Activated gamma-delta T cell treated with anti-CD3 and anti-CD28 coated beads, Interleukin-2, amount 50 U/mL, for 16 hours (primary cell): ENCODE data around the gene DLL3.
A peak's percentile ranks its signal among the peaks of the same experiment; 100 is the strongest.
"Not testable (repeated sequence)": the region's sequence is repeated elsewhere in the genome, so short reads cannot be mapped to it uniquely, and the experiment has no call there.

ENCODE experiments used
- DNase-seq: peaks from one replicate; pipeline ENCODE4 v3.0.0-alpha.2; 2020; ENCODE audit warnings: low read depth

DLL3 gene

GRCh38 chr19:39498798-39499642 lies at the start of gene DLL3:
Gene DLL3 (plus strand): TSS chr19:39498947. CDS start chr19:39498975, 28 bp downstream.
- no peak for DNase-seq

DNA sequence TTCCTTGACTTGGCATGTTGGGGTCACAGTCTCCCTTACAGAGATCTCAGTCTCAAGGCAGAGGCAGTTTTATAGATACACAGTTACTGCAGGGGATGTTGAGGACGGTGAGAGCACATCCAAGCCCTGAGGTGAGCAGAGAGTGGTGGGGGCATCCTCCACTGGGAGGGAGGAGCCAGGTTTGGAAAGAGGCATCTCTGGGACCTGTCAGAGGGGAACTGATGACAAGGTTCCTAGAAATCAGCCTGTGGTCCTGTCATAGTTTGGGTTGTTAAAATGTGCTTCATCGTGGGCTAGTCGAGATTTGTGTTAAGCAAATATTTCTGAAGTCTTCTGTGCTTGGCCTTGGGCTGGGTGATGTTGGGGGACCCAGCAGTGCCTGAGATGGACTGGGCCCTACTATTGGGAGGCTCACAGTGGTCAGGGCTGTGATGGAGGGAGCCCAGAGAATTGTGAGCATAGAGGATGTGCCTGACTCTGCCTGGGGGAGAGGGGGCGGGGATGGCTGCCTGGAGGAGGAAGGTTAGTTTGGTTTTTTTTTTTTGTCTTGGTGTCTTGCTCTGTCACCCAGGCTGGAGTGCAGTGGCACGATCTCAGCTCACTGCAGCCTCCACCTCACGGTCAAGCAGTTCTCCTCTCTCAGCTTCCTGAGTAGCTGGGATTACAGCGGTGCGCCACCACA lies 49.5 kb upstream of the DLL3 start:
- no peak for DNase-seq

DNA sequence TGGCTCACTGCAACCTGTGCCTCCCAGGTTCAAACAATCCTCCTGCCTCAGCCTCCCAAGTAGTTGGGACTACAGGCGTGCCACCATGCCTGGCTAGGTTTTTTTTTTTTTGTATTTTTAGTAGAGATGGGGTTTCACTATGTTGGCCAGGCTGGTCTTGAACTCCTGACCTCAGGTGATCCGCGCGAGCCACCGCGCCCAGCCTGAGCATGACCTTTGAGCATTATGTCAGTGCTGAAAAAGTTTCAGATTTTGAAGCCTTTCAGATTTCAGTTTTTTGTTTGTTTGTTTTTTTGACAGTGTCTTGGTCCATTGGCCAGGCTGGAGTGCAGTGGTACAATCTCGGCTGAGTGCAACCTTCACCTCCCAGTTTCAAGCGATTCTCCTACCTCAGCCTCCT lies 47.5 kb upstream of the DLL3 start:
- DNase-seq: not testable (repeated sequence)

GRCh38 chr19:39463403-39463802 lies 35.3 kb upstream of the DLL3 start:
- DNase-seq: no peak

DNA sequence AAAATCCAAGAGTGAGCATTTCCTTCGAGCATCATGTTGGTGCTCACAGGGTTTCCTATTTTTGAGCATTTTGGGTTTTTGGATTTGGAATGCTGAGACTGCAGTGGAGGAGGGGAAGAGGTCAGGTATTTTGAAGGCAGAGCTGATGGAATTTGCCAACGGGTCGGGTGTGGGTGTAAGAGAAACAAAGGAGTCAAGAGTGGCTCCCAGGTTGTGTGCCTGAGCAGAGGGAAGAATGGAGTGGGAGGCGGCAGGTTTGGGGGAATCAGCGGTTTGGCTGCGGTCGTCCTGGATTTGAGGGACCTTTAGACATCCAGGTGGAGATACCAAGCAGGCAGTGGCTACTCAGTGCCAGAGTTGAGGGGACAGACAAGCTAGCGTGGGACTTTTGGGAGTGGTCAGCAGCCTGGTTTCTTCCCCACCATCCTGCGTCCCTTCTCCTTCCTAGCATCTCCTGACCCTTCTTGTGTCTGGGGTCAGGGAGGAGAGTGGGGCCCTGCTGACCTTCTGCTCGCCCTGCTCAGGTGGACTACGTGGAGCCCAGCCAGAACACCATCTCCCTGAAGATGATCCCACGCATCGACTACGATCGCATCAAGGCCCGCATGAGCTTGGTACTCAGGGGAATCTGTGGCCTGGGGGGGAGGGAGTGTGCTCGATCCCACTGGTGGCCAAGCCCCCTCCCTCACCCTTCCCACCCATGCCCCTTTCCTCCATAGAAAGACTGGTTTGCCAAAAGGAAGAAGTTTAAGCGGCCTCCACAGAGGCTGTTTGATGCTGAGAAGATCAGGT lies 32.6 kb upstream of the DLL3 start:
- DNase-seq: no peak

- DNase-seq: no peak
Observed at GRCh38 chr19:39467941-39468340, 30.8 kb upstream of the DLL3 start.

DNA sequence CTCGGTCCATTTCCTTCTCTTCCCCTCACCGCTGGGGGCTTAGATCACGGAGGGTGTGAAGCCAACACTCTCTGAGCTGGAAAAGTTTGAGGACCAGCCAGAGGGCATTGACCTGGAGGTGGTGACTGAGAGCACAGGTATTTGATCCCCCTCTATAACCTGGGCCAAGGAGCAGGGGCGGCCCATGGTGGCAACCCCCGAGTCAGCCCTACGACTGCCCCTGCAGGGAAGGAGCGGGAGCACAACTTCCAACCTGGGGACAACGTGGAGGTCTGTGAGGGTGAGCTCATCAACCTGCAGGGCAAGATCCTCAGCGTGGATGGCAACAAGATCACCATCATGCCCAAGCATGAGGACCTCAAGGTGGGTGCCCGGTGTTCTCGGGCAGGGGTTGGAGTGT lies 29.7 kb upstream of the DLL3 start:
- DNase-seq: no peak

DNA sequence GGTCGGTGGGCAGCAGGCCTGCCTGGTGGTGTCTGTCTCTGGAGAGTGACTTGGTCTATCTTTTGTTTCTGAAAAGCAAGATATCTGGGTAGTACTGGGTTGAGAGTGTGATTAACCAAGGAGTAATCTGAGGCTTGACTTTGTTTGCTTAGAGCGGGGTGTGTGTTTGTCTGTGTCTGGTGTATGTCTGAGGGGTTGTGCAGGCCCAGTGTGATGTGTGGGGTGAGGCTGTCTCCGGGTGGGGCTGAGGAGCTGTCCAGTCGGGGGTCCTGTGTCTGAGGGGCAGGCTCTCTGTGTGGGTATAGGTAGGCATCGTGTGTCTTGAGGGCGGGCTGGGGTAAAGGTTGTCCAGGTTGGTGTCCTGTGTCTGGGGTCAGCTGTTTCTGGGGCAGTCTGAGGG lies 29.2 kb upstream of the DLL3 start:
- no peak for DNase-seq

DNA sequence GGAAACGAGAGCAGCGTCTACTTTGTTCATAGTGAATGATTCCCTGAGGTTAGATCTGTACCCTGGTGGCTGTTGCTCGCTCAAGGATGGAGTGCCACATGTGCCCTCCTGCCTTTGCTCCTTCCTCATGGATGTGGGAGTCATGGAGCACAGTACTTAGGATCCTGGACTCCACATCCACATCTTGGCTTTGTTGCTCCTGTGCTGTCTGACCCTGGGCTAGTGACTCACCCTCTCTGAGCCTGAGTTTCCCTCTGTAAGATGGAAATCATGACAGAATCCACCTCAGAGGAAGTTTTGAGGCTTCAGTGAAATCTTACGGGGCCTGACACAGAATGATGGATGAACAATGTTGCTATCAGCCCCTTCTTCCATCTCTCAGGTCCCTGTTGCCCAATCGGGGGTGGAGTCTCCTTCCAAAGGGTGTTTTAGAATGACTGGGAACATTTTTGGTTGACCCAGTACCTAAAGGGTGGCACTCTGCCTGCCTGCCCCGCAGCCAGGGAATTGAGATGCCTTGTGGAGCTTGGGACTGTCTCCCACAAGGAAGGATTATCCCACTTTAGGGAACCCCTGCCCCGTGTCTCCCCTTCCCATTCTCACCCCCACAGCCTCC lies 27.9 kb upstream of the DLL3 start:
- no peak for DNase-seq

GRCh38 chr19:39471756-39472536 lies 26.8 kb upstream of the DLL3 start:
- no peak for DNase-seq

- no peak for DNase-seq
Observed at GRCh38 chr19:39472746-39473442, 25.9 kb upstream of the DLL3 start.

GRCh38 chr19:39473443-39473960 lies 25.2 kb upstream of the DLL3 start:
- no peak for DNase-seq

GRCh38 chr19:39474139-39474620 lies 24.6 kb upstream of the DLL3 start:
- DNase-seq: peak; percentile 60

GRCh38 chr19:39475748-39476147 lies 23.0 kb upstream of the DLL3 start:
- DNase-seq: no peak

DNA sequence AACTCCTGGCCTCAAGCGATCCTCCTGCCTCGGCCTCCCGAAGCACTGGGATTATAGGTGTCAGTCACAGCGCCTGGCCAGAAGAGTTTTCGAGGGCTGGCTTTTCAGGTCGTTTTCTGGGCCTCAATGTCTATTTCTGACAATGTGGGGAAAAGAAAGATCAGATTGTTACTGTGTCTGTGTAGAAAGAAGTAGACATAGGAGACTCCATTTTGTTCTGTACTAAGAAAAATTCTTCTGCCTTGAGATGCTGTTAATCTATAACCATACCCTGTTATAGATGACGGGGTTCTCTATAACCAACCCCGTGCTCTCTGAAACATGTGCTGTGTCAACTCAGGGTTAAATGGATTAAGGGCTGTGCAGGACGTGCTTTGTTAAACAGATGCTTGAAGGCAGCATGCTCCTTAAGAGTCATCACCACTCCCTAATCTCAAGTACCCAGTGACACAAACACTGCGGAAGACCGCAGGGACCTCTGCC lies 19.4 kb upstream of the DLL3 start:
- DNase-seq: not testable (repeated sequence)

DNA sequence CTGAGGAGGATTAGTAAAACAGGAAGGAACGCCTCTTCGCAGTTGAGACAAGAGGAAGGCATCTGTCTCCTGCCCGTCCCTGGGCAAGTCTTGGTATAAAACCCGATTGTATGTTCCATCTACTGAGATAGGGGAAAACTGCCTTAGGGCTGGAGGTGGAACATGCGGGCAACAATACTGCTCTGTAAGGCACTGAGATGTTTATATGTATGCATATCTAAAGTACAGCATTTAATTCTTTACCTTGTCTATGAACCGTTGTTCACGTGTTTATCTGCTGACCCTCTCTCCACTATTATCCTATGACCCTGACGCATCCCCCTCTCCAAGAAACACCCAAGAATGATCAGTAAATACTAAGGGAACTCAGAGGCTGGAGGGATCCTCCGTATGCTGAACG lies 18.8 kb upstream of the DLL3 start:
- DNase-seq: no peak

DNA sequence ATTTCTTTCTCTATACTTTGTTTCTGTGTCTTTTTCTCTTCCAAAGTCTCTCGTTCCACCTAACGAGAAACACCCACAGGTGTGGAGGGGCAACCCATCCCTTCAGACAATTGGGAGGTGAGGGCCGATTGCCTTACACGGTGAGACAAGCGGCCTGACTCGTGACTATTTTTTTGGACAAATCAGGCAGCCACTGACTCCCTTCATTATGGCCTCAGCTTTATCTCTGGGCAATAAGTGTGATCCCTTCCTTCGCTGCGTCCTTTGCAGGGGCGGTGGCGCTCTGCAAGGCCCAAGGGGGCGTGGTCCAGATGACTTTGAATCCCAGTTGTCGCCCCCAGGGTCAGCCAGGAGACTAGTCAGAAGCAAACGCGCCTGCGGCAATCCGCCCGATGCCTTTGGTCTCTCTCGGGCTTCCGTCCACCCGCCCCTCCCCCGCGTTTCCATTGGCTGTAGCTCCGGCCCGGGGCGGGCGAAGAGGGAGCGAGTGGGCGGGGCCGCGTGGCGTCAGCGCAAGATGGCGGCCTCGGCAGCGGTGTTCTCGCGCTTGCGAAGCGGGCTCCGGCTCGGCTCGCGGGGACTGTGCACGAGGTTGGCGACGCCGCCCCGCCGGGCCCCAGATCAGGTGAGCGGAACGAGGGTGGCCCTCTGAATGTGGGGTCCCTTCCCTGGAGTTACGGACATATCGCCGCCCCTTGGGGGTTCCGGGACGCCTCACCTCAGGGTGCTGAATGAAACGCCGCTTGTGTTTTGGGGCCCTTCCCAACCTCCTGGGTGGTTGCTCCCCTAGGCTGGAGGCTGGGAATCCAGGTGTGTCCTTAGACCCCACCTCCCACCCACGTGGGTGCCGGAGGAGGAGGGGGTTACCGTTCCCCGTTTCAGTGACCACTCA lies 18.2 kb upstream of the DLL3 start, which contains the start of gene TIMM50:
TIMM50 (plus strand) TSS at position 502 of the 892 bp plus-strand sequence; CDS start at position 518, 16 bp downstream.
- DNase-seq: peak; percentile 97

DNA sequence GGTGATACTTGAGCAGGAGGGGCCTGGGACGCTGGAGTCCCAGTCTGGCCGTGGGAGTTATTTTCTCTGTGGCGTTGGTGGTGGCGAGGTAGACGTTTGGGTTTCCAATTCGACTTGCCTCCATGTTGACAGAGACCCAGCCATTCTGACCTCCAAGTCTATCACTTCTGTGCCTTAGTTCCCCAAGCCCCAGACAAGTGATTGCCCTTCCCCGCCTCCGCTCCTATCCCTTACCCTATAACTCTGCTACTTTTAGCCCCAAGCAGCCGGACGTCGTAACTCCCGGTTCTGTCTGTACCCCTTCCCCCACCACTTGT lies 17.6 kb upstream of the DLL3 start:
- DNase-seq: no peak

DNA sequence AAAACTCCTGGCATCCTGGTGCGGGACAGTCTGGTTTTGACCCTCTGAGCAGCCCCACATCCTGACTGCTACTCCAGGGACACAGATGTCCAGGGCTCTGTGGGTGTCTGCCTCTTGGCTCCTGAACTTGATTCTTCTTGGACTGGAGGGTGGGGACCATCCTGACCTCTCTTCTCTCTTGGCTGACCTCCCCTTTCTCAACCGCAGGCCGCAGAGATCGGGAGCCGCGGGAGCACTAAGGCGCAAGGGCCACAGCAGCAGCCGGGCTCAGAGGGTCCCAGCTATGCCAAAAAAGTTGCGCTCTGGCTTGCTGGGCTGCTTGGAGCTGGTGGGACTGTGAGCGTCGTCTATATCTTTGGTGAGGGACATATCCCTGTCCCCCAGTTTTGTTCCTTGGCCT lies 17.1 kb upstream of the DLL3 start:
- no peak for DNase-seq
